ENCODE measurements around the gene S100P. TPM values are rescaled to one million over a fixed set of nuclear protein-coding genes. Genes with fewer than 3 reads are reported as not detected.
A peak's percentile ranks its signal among the peaks of the same experiment; 100 is the strongest.

The S100P gene
- total and polyA plus RNA-seq, 10 donors = 3.5 to 162 (median 32.4) TPM

DNA sequence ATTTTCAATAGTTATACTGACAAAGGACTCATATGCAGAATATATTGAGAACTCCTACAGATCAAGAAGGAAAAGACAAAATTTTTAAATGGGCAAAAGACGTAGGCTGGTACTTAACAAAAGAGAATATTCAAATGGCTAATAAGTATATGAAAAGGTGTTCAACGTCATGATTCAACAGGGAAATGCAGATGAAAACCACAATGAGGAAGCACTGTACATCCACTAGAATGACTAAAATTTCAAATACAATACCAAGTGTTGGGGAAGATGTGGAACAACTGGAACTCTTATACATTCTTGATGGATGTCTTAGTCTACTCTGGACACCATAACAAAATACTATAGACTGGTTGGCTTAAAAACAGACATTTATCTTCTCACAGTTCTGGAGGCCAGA is 17.3 kb downstream of the S100P start:
- WGBS, 5 donors = 44 to 62% (median 47%) methylated on average over 2 of the region's 2 CpGs
- Histone ChIP-seq H3K36me3 (peaks cover 0 to 22% (median 4%) of the 10 kb centered on the region in 6 donors), H3K4me1 (peaks cover 29 to 56% (median 44%) of the 10 kb centered on the region in 6 donors), H3K27me3 (replicated peaks in 1 of 7) (no peaks in the 10 kb centered on the region), H3K4me3 (no peak overlapping the region), H3K9me3 (no peaks in the 10 kb centered on the region), H3K27ac (no peak overlapping the region)
- TF ChIP-seq CTCF (IDR thresholded peaks at IDR 0.05 in 8 of 11, conservative IDR thresholded peaks at IDR 0.05 in 3 of 11) = no peak
- TF ChIP-seq POLR2AphosphoS5 (IDR thresholded peaks at IDR 0.05) = no peak
- no peak for TF ChIP-seq POLR2A (IDR thresholded peaks at IDR 0.05)
- DNase-seq = no peak
- intact Hi-C loops (cut with DNase I; ENCODE audit: low total_unique reads) = no loop called here

GRCh38 chr4:6714954-6715353 is 21.3 kb downstream of the S100P start:
- 78 to 96% (median 85%) methylated on average over 1 of the region's 1 CpG for WGBS, 5 donors

DNA sequence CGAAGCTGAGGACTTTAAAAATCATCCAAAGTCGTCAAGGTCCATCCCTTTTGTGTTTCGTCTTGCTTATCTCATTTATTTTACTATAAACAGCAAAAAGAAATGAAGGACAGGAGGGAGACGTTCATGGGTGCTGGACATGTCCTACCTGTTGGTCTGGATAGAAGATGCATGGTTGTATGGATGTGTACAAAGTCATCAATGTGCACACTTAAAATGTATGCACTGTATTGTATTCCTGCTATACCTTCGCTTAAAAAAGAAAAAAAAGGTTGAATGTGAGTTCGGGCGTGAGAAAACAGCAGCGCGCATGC is 22.0 kb downstream of the S100P start:
- Histone ChIP-seq H3K9me3 (no peaks in the 10 kb centered on the region), H3K4me3 (peak overlapping the region; percentile 38 to 96 (median 76)), H3K27ac (peak overlapping the region; percentile 82 to 99 (median 97)), H3K36me3 (peaks cover 0 to 10% (median 0%) of the 10 kb centered on the region in 6 donors), H3K4me1 (peaks cover 17 to 59% (median 39%) of the 10 kb centered on the region in 6 donors), H3K27me3 (replicated peaks in 1 of 7) (no peaks in the 10 kb centered on the region)
- intact Hi-C loops (cut with DNase I; ENCODE audit: low total_unique reads) = loop anchor here (5.0 kb wide), 1 partner anchor 67 kb away; the partner anchor contains the start of gene KIAA0232
- 13 to 17% (median 15%) methylated on average over 9 of the region's 9 CpGs for WGBS, 5 donors
- DNase-seq = no peak
- no peak for TF ChIP-seq POLR2A (IDR thresholded peaks at IDR 0.05)
- no peak for TF ChIP-seq POLR2AphosphoS5 (IDR thresholded peaks at IDR 0.05)
- no peak for TF ChIP-seq CTCF (IDR thresholded peaks at IDR 0.05 in 8 of 11, conservative IDR thresholded peaks at IDR 0.05 in 3 of 11)

More at GRCh38 chr4:6714954-6715353, 21.3 kb downstream of the S100P start:
- Histone ChIP-seq H3K36me3 (peaks cover 0 to 10% (median 0%) of the 10 kb centered on the region in 6 donors), H3K9me3 (no peaks in the 10 kb centered on the region), H3K4me3 (no peak overlapping the region), H3K4me1 (peaks cover 15 to 59% (median 39%) of the 10 kb centered on the region in 6 donors), H3K27ac (peak overlapping the region in 3 of 8 donors; percentile 91 to 99 (median 98)), H3K27me3 (replicated peaks in 1 of 7) (no peaks in the 10 kb centered on the region)
- TF ChIP-seq POLR2AphosphoS5 (IDR thresholded peaks at IDR 0.05) (no peak), CTCF (IDR thresholded peaks at IDR 0.05 in 8 of 11, conservative IDR thresholded peaks at IDR 0.05 in 3 of 11) (no peak), POLR2A (IDR thresholded peaks at IDR 0.05) (no peak)
- intact Hi-C loops (cut with DNase I; ENCODE audit: low total_unique reads) = loop anchor here (5.0 kb wide), 1 partner anchor 67 kb away; the partner anchor contains the start of gene KIAA0232
- DNase-seq = no peak

- H3K36me3 ChIP-seq = peaks cover 0 to 10% (median 0%) of the 10 kb centered on the region in 6 donors
- H3K27me3 ChIP-seq (replicated peaks in 1 of 7) = no peaks in the 10 kb centered on the region
- H3K4me1 ChIP-seq = peaks cover 17 to 55% (median 39%) of the 10 kb centered on the region in 6 donors
- peak in 7 of 11 experiments; percentile 19 to 43 (median 28) for TF ChIP-seq CTCF (IDR thresholded peaks at IDR 0.05 in 8 of 11, conservative IDR thresholded peaks at IDR 0.05 in 3 of 11)
- peak; percentile 61 to 83 (median 66) for TF ChIP-seq POLR2A (IDR thresholded peaks at IDR 0.05)
- peak; percentile 98 to 99 (median 99) for TF ChIP-seq POLR2AphosphoS5 (IDR thresholded peaks at IDR 0.05)
- peak within 1 kb of the TSS; percentile 82 to 99 (median 97) for H3K27ac ChIP-seq
- intact Hi-C loops (cut with DNase I; ENCODE audit: low total_unique reads) = loop anchor here (5.0 kb wide), 1 partner anchor 66 kb away; the partner anchor contains the start of gene KIAA0232
- DNase-seq = peak; percentile 96
- H3K9me3 ChIP-seq = no peaks in the 10 kb centered on the region
- H3K4me3 ChIP-seq = peak within 1 kb of the TSS; percentile 38 to 96 (median 76)
- WGBS, 5 donors = 0 to 1% (median 0%) methylated on average over 40 to 109 of the region's 109 CpGs
Measured at GRCh38 chr4:6716018-6716911, 22.6 kb downstream of the S100P start, which contains the start of gene BLOC1S4. Gene BLOC1S4, plus strand, starts transcription at chr4:6716174. Its CDS starts 36 bp downstream, at chr4:6716210.

All from spleen (tissue), 11 donors.